OCI-LY1 (cell line): ENCODE data around the gene GMPPA.

ENCODE experiments used
- H2AFZ ChIP-seq: fragments of 200-600 bp; sonication (generic), shearing (Covaris generic); 2 replicates; pipeline ENCODE4 v1.6.0; 2014; ENCODE audit warnings: antibody characterized with exemption, mild to moderate bottlenecking, low read length
- H3F3A ChIP-seq: fragments of 200-600 bp; sonication (generic), shearing (Covaris generic); 2 replicates; pipeline ENCODE4 v1.6.0; 2014; ENCODE audit warnings: mild to moderate bottlenecking, antibody characterized with exemption, low read length, moderate library complexity; ENCODE audit not compliant: insufficient read depth
- H3K27ac ChIP-seq: fragments of 200-600 bp; sonication (generic); 2 replicates; pipeline ENCODE4 v1.5.1; 2014; ENCODE audit warnings: low read length, mixed run types, mild to moderate bottlenecking, low read depth; ENCODE audit not compliant: poor library complexity, severe bottlenecking
- H3K27me3 ChIP-seq: fragments of 200-600 bp; sonication (generic); 2 replicates; pipeline ENCODE4 v1.6.0; 2014; ENCODE audit warnings: antibody characterized with exemption, mild to moderate bottlenecking, low read length, moderate library complexity; ENCODE audit not compliant: insufficient read depth
- H3K36me3 ChIP-seq: fragments of 200-600 bp; sonication (generic); 2 replicates; pipeline ENCODE4 v1.6.1; 2014; ENCODE audit warnings: mild to moderate bottlenecking, antibody characterized with exemption, low read length, moderate library complexity, mixed read lengths; ENCODE audit not compliant: insufficient read depth
- H3K4me1 ChIP-seq: fragments of 200-600 bp; sonication (generic); 2 replicates; pipeline ENCODE4 v1.5.1; 2014; ENCODE audit warnings: mild to moderate bottlenecking, low read length, moderate library complexity; ENCODE audit not compliant: insufficient read depth, severe bottlenecking
- H3K4me2 ChIP-seq: fragments of 200-600 bp; sonication (generic), shearing (Covaris generic); 2 replicates; pipeline ENCODE4 v1.6.1; 2014; ENCODE audit warnings: low read length
- H3K4me3 ChIP-seq: fragments of 200-600 bp; sonication (generic); 2 replicates; pipeline ENCODE4 v1.5.1; 2014; ENCODE audit warnings: low read length, low read depth, mild to moderate bottlenecking, mixed read lengths; ENCODE audit not compliant: poor library complexity, severe bottlenecking
- H3K79me2 ChIP-seq: fragments of 200-600 bp; shearing (Covaris generic); 2 replicates; pipeline ENCODE4 v1.6.1; 2016; ENCODE audit warnings: mixed run types, low read length, mixed read lengths; ENCODE audit not compliant: insufficient read depth
- H3K9ac ChIP-seq: fragments of 200-600 bp; sonication (generic), shearing (Covaris generic); 2 replicates; pipeline ENCODE4 v1.6.1; 2014; ENCODE audit warnings: mild to moderate bottlenecking, low read length, mixed read lengths
- H3K9me2 ChIP-seq: fragments of 200-600 bp; sonication (generic), shearing (Covaris generic); 2 replicates; pipeline ENCODE4 v1.6.1; 2014; ENCODE audit warnings: low read depth, mild to moderate bottlenecking, low read length, mixed read lengths
- H3K9me3 ChIP-seq: fragments of 200-600 bp; shearing (Covaris generic); 2 replicates; pipeline ENCODE4 v1.6.1; 2014; ENCODE audit warnings: low read length, mixed read lengths
- H4K20me1 ChIP-seq: fragments of 200-600 bp; sonication (generic), shearing (Covaris generic); 2 replicates; pipeline ENCODE4 v1.6.0; 2016; ENCODE audit warnings: mild to moderate bottlenecking, low read length; ENCODE audit not compliant: insufficient read depth
- EZH2 ChIP-seq: fragments of 200-600 bp; sonication (generic), shearing (Covaris generic); IDR thresholded peaks from 2 replicates; pipeline ENCODE4 v1.8.0; 2017; ENCODE audit warnings: borderline replicate concordance, mixed run types, mild to moderate bottlenecking, antibody characterized with exemption, low read length, moderate library complexity, mixed read lengths
- TF ChIP-seq, protein P1 (sequence below): fragments of 200-600 bp; sonication (generic), shearing (Covaris generic); IDR thresholded peaks from 2 replicates; pipeline ENCODE4 v1.5.1; 2017; ENCODE audit warnings: mild to moderate bottlenecking, antibody characterized with exemption, low read length, moderate library complexity, mixed read lengths

GMPPA gene

DNA sequence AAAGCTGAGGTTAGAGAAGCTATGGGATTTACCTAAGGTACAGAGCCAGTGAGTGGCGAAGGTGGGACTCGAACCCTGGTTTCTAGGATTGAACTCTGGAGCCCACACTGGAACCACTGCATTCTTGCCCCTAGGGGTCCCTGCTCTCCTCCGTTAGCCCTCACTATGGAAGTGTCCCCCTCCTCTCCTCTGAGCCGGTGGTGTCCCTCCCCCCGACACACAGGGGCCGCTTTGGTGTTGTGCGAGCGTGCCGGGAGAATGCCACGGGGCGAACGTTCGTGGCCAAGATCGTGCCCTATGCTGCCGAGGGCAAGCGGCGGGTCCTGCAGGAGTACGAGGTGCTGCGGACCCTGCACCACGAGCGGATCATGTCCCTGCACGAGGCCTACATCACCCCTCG lies 8.5 kb upstream of the GMPPA start:
- H3F3A ChIP-seq: no peaks in the 10 kb centered on the region
- no peak overlapping the region for H3K9ac ChIP-seq
- H3K79me2 ChIP-seq: no peaks in the 10 kb centered on the region
- H3K4me2 ChIP-seq: no peak overlapping the region
- H3K27ac ChIP-seq: no peak overlapping the region
- no peaks in the 10 kb centered on the region for H3K36me3 ChIP-seq
- TF ChIP-seq EZH2: no peak
- TF ChIP-seq, protein P1, sequence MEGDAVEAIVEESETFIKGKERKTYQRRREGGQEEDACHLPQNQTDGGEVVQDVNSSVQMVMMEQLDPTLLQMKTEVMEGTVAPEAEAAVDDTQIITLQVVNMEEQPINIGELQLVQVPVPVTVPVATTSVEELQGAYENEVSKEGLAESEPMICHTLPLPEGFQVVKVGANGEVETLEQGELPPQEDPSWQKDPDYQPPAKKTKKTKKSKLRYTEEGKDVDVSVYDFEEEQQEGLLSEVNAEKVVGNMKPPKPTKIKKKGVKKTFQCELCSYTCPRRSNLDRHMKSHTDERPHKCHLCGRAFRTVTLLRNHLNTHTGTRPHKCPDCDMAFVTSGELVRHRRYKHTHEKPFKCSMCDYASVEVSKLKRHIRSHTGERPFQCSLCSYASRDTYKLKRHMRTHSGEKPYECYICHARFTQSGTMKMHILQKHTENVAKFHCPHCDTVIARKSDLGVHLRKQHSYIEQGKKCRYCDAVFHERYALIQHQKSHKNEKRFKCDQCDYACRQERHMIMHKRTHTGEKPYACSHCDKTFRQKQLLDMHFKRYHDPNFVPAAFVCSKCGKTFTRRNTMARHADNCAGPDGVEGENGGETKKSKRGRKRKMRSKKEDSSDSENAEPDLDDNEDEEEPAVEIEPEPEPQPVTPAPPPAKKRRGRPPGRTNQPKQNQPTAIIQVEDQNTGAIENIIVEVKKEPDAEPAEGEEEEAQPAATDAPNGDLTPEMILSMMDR: no peak
- H3K4me1 ChIP-seq: no peaks in the 10 kb centered on the region
- H3K9me2 ChIP-seq: no peaks in the 10 kb centered on the region
- 0 out of 2 replicates have a peak, but pooled peaks cover 5% of the 10 kb centered on the region for H3K27me3 ChIP-seq
- no peak overlapping the region for H2AFZ ChIP-seq
- H4K20me1 ChIP-seq: no peaks in the 10 kb centered on the region
- H3K4me3 ChIP-seq: no peak overlapping the region
- no peaks in the 10 kb centered on the region for H3K9me3 ChIP-seq

DNA sequence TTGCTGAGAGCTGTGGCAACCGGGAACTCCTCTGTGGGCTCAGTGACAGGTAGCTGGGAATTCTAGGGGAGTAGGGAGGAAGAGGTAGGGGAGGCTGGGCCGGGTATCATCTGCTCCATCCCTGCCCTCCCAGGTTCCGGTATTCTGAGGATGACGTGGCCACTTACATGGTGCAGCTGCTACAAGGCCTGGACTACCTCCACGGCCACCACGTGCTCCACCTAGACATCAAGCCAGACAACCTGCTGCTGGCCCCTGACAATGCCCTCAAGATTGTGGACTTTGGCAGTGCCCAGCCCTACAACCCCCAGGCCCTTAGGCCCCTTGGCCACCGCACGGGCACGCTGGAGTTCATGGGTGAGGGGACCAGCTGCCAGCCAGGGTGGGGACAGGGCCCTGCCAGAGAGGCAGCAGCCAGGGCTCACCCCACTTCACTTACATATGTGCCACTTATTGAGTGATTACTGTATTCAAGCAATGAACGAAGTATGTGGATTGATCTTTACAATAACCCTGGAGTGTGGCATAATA lies 8.0 kb upstream of the GMPPA start:
- no peaks in the 10 kb centered on the region for H3K79me2 ChIP-seq
- H3K4me3 ChIP-seq: no peak overlapping the region
- H4K20me1 ChIP-seq: no peaks in the 10 kb centered on the region
- no peaks in the 10 kb centered on the region for H3K9me3 ChIP-seq
- peaks cover 3% of the 10 kb centered on the region for H3K4me1 ChIP-seq
- no peak overlapping the region for H2AFZ ChIP-seq
- H3K27me3 ChIP-seq: 0 out of 2 replicates have a peak, but pooled peaks cover 5% of the 10 kb centered on the region
- no peaks in the 10 kb centered on the region for H3K36me3 ChIP-seq
- H3K27ac ChIP-seq: no peak overlapping the region
- H3K9me2 ChIP-seq: no peaks in the 10 kb centered on the region
- TF ChIP-seq, protein P1: no peak
- no peak for TF ChIP-seq EZH2
- H3F3A ChIP-seq: no peaks in the 10 kb centered on the region
- no peak overlapping the region for H3K4me2 ChIP-seq
- no peak overlapping the region for H3K9ac ChIP-seq

- Histone ChIP-seq H3K4me1 (peaks cover 4% of the 10 kb centered on the region), H3K9ac (no peak overlapping the region), H4K20me1 (no peaks in the 10 kb centered on the region), H3K27me3 (0 out of 2 replicates have a peak, but pooled peaks cover 5% of the 10 kb centered on the region), H3K79me2 (no peaks in the 10 kb centered on the region), H3F3A (no peaks in the 10 kb centered on the region), H3K4me3 (no peak overlapping the region), H2AFZ (no peak overlapping the region), H3K9me3 (no peaks in the 10 kb centered on the region), H3K27ac (no peak overlapping the region), H3K36me3 (no peaks in the 10 kb centered on the region), H3K9me2 (no peaks in the 10 kb centered on the region), H3K4me2 (no peak overlapping the region)
- TF ChIP-seq, protein P1: no peak
- no peak for TF ChIP-seq EZH2
Measured at GRCh38 chr2:219491278-219491963, 7.3 kb upstream of the GMPPA start.
